ENCODE measurements around the gene MCC.

Gene MCC

GRCh38 chr5:113162770-113163169 lies 325.5 kb downstream of the MCC start:
- no peaks in the 10 kb centered on the region for H3K36me3 ChIP-seq (ENCODE audit: insufficient read depth, insufficient read length, low read length)
- no peaks in the 10 kb centered on the region for H3K4me1 ChIP-seq (ENCODE audit: insufficient read depth, insufficient read length)
- no peak overlapping the region for H3K4me3 ChIP-seq (ENCODE audit: insufficient read length, low read depth)
- no peaks in the 10 kb centered on the region for H3K27me3 ChIP-seq (ENCODE audit: insufficient read depth, insufficient read length)
- DNase-seq (ENCODE audit: low read depth, low spot score) = no peak
- TF ChIP-seq YY1 (IDR thresholded peaks at IDR 0.05; ENCODE audit: insufficient read depth, insufficient read length) = no peak
- no peak for TF ChIP-seq ZNF274 (IDR thresholded peaks at IDR 0.05; ENCODE audit: low read depth, low read length)
- no peak for TF ChIP-seq SUZ12 (IDR thresholded peaks at IDR 0.05; ENCODE audit: extremely low read depth, insufficient read depth, insufficient read length)
- H3K9ac ChIP-seq (ENCODE audit: insufficient read length, low read depth) = no peak overlapping the region
- H3K9me3 ChIP-seq (ENCODE audit: insufficient read depth, low read length) = no peaks in the 10 kb centered on the region

- no peak for DNase-seq (ENCODE audit: low read depth, low spot score)
- no peaks in the 10 kb centered on the region for H3K4me1 ChIP-seq (ENCODE audit: insufficient read depth, insufficient read length)
- no peaks in the 10 kb centered on the region for H3K9me3 ChIP-seq (ENCODE audit: insufficient read depth, low read length)
- no peaks in the 10 kb centered on the region for H3K27me3 ChIP-seq (ENCODE audit: insufficient read depth, insufficient read length)
- TF ChIP-seq YY1 (IDR thresholded peaks at IDR 0.05; ENCODE audit: insufficient read depth, insufficient read length) = no peak
- no peak for TF ChIP-seq ZNF274 (IDR thresholded peaks at IDR 0.05; ENCODE audit: low read depth, low read length)
- no peak for TF ChIP-seq SUZ12 (IDR thresholded peaks at IDR 0.05; ENCODE audit: extremely low read depth, insufficient read depth, insufficient read length)
- H3K36me3 ChIP-seq (ENCODE audit: insufficient read depth, insufficient read length, low read length) = no peaks in the 10 kb centered on the region
- no peak overlapping the region for H3K9ac ChIP-seq (ENCODE audit: insufficient read length, low read depth)
- no peak overlapping the region for H3K4me3 ChIP-seq (ENCODE audit: insufficient read length, low read depth)
Observed at GRCh38 chr5:113162208-113162607, 326.0 kb downstream of the MCC start.

- Histone ChIP-seq H3K4me3 (ENCODE audit: insufficient read length, low read depth) (no peak overlapping the region), H3K9ac (ENCODE audit: insufficient read length, low read depth) (no peak overlapping the region), H3K9me3 (ENCODE audit: insufficient read depth, low read length) (no peaks in the 10 kb centered on the region), H3K4me1 (ENCODE audit: insufficient read depth, insufficient read length) (no peaks in the 10 kb centered on the region), H3K36me3 (ENCODE audit: insufficient read depth, insufficient read length, low read length) (no peaks in the 10 kb centered on the region), H3K27me3 (ENCODE audit: insufficient read depth, insufficient read length) (no peaks in the 10 kb centered on the region)
- no peak for TF ChIP-seq ZNF274 (IDR thresholded peaks at IDR 0.05; ENCODE audit: low read depth, low read length)
- no peak for TF ChIP-seq SUZ12 (IDR thresholded peaks at IDR 0.05; ENCODE audit: extremely low read depth, insufficient read depth, insufficient read length)
- TF ChIP-seq YY1 (IDR thresholded peaks at IDR 0.05; ENCODE audit: insufficient read depth, insufficient read length) = no peak
- DNase-seq (ENCODE audit: low read depth, low spot score) = no peak
Observed at GRCh38 chr5:113161806-113162205, 326.4 kb downstream of the MCC start.

- Histone ChIP-seq H3K9me3 (ENCODE audit: insufficient read depth, low read length) (no peaks in the 10 kb centered on the region), H3K36me3 (ENCODE audit: insufficient read depth, insufficient read length, low read length) (no peaks in the 10 kb centered on the region), H3K27me3 (ENCODE audit: insufficient read depth, insufficient read length) (no peaks in the 10 kb centered on the region), H3K9ac (ENCODE audit: insufficient read length, low read depth) (no peak overlapping the region), H3K4me3 (ENCODE audit: insufficient read length, low read depth) (no peak overlapping the region), H3K4me1 (ENCODE audit: insufficient read depth, insufficient read length) (no peaks in the 10 kb centered on the region)
- TF ChIP-seq YY1 (IDR thresholded peaks at IDR 0.05; ENCODE audit: insufficient read depth, insufficient read length) (no peak), SUZ12 (IDR thresholded peaks at IDR 0.05; ENCODE audit: extremely low read depth, insufficient read depth, insufficient read length) (no peak), ZNF274 (IDR thresholded peaks at IDR 0.05; ENCODE audit: low read depth, low read length) (no peak)
- DNase-seq (ENCODE audit: low read depth, low spot score) = no peak
Observed at GRCh38 chr5:113157886-113158285, 330.4 kb downstream of the MCC start.

- Histone ChIP-seq H3K4me1 (ENCODE audit: insufficient read depth, insufficient read length) (no peaks in the 10 kb centered on the region), H3K4me3 (ENCODE audit: insufficient read length, low read depth) (no peak overlapping the region), H3K36me3 (ENCODE audit: insufficient read depth, insufficient read length, low read length) (no peaks in the 10 kb centered on the region), H3K9ac (ENCODE audit: insufficient read length, low read depth) (no peak overlapping the region), H3K9me3 (ENCODE audit: insufficient read depth, low read length) (no peaks in the 10 kb centered on the region), H3K27me3 (ENCODE audit: insufficient read depth, insufficient read length) (no peaks in the 10 kb centered on the region)
- no peak for DNase-seq (ENCODE audit: low read depth, low spot score)
- TF ChIP-seq ZNF274 (IDR thresholded peaks at IDR 0.05; ENCODE audit: low read depth, low read length) = no peak
- TF ChIP-seq SUZ12 (IDR thresholded peaks at IDR 0.05; ENCODE audit: extremely low read depth, insufficient read depth, insufficient read length) = no peak
- TF ChIP-seq YY1 (IDR thresholded peaks at IDR 0.05; ENCODE audit: insufficient read depth, insufficient read length) = no peak
Observed at GRCh38 chr5:113156271-113156877, 331.9 kb downstream of the MCC start.

GRCh38 chr5:113153512-113154097 lies 334.6 kb downstream of the MCC start:
- Histone ChIP-seq H3K9me3 (ENCODE audit: insufficient read depth, low read length) (no peaks in the 10 kb centered on the region), H3K4me1 (ENCODE audit: insufficient read depth, insufficient read length) (no peaks in the 10 kb centered on the region), H3K27me3 (ENCODE audit: insufficient read depth, insufficient read length) (no peaks in the 10 kb centered on the region), H3K4me3 (ENCODE audit: insufficient read length, low read depth) (no peak overlapping the region), H3K36me3 (ENCODE audit: insufficient read depth, insufficient read length, low read length) (no peaks in the 10 kb centered on the region), H3K9ac (ENCODE audit: insufficient read length, low read depth) (no peak overlapping the region)
- no peak for DNase-seq (ENCODE audit: low read depth, low spot score)
- TF ChIP-seq YY1 (IDR thresholded peaks at IDR 0.05; ENCODE audit: insufficient read depth, insufficient read length) (no peak), ZNF274 (IDR thresholded peaks at IDR 0.05; ENCODE audit: low read depth, low read length) (no peak), SUZ12 (IDR thresholded peaks at IDR 0.05; ENCODE audit: extremely low read depth, insufficient read depth, insufficient read length) (no peak)

GRCh38 chr5:113152380-113152740 lies 335.9 kb downstream of the MCC start:
- Histone ChIP-seq H3K4me3 (ENCODE audit: insufficient read length, low read depth) (no peak overlapping the region), H3K9me3 (ENCODE audit: insufficient read depth, low read length) (no peaks in the 10 kb centered on the region), H3K36me3 (ENCODE audit: insufficient read depth, insufficient read length, low read length) (no peaks in the 10 kb centered on the region), H3K27me3 (ENCODE audit: insufficient read depth, insufficient read length) (no peaks in the 10 kb centered on the region), H3K4me1 (ENCODE audit: insufficient read depth, insufficient read length) (no peaks in the 10 kb centered on the region), H3K9ac (ENCODE audit: insufficient read length, low read depth) (no peak overlapping the region)
- DNase-seq (ENCODE audit: low read depth, low spot score) = no peak
- no peak for TF ChIP-seq YY1 (IDR thresholded peaks at IDR 0.05; ENCODE audit: insufficient read depth, insufficient read length)
- no peak for TF ChIP-seq ZNF274 (IDR thresholded peaks at IDR 0.05; ENCODE audit: low read depth, low read length)
- TF ChIP-seq SUZ12 (IDR thresholded peaks at IDR 0.05; ENCODE audit: extremely low read depth, insufficient read depth, insufficient read length) = no peak
